Hepatocyte (in vitro differentiated cells): ENCODE data around the gene SLC39A1. TPM values are rescaled to one million over a fixed set of nuclear protein-coding genes. Genes with fewer than 3 reads are reported as not detected.

ENCODE experiments used
- DNase-seq: peaks from one replicate; pipeline ENCODE4 v3.0.0-alpha.2; 2016; ENCODE audit warnings: low spot score
- H2AFZ ChIP-seq: fragments of 200-600 bp; sonication (generic); 2 replicates; pipeline ENCODE4 v1.6.0; 2016; ENCODE audit warnings: antibody characterized with exemption, mild to moderate bottlenecking
- H3K27ac ChIP-seq: fragments of 200-600 bp; sonication (generic); 2 replicates; pipeline ENCODE4 v1.5.1; 2016; ENCODE audit warnings: mild to moderate bottlenecking
- H3K27me3 ChIP-seq: fragments of 200-600 bp; sonication (generic); 2 replicates; pipeline ENCODE4 v1.6.1; 2016
- H3K36me3 ChIP-seq: fragments of 200-600 bp; sonication (generic); replicated peaks from 2 replicates; pipeline ENCODE4 v1.5.1; 2016; ENCODE audit warnings: low read depth; ENCODE audit not compliant: insufficient read depth
- H3K4me1 ChIP-seq: fragments of 200-600 bp; sonication (generic); 2 replicates; pipeline ENCODE4 v1.5.1; 2016; ENCODE audit warnings: mild to moderate bottlenecking, moderate library complexity; ENCODE audit not compliant: insufficient read depth
- H3K4me2 ChIP-seq: fragments of 200-600 bp; sonication (generic); 2 replicates; pipeline ENCODE4 v1.6.0; 2016
- H3K4me3 ChIP-seq: fragments of 200-600 bp; sonication (generic); 2 replicates; pipeline ENCODE4 v1.5.1; 2016; ENCODE audit warnings: mild to moderate bottlenecking
- H3K79me2 ChIP-seq: fragments of 200-600 bp; sonication (generic); 2 replicates; pipeline ENCODE4 v1.6.0; 2017; ENCODE audit warnings: mild to moderate bottlenecking
- H3K9me2 ChIP-seq: fragments of 200-600 bp; sonication (generic); replicated peaks from 2 replicates; pipeline ENCODE4 v1.6.0; 2017; ENCODE audit warnings: mild to moderate bottlenecking; ENCODE audit not compliant: insufficient read depth
- H3K9me3 ChIP-seq: fragments of 200-600 bp; sonication (generic); 2 replicates; pipeline ENCODE4 v1.5.1; 2016; ENCODE audit warnings: low read depth, mild to moderate bottlenecking
- H4K20me1 ChIP-seq: fragments of 200-600 bp; sonication (generic); 2 replicates; pipeline ENCODE4 v1.6.0; 2016; ENCODE audit warnings: mild to moderate bottlenecking; ENCODE audit not compliant: insufficient read depth, poor library complexity, severe bottlenecking
- CTCF ChIP-seq: fragments of 200-600 bp; sonication (generic); IDR thresholded peaks from 2 replicates; pipeline ENCODE4 v1.5.1; 2016; ENCODE audit warnings: antibody characterized with exemption, mild to moderate bottlenecking; ENCODE audit not compliant: poor library complexity
- EZH2 ChIP-seq: fragments of 200-600 bp; sonication (generic); IDR thresholded peaks from 2 replicates; pipeline ENCODE4 v1.6.1; 2016; ENCODE audit warnings: antibody characterized with exemption, mild to moderate bottlenecking, borderline replicate concordance
- EZH2phosphoT487 ChIP-seq: fragments of 200-600 bp; sonication (generic); IDR thresholded peaks from one replicate; pipeline ENCODE4 v1.6.1; 2018; ENCODE audit warnings: antibody characterized with exemption, mild to moderate bottlenecking, low read depth, moderate library complexity; ENCODE audit not compliant: unreplicated experiment, severe bottlenecking
- WGBS: methylation state at CpG from one replicate; pipeline ENCODE4 v1.1.6; 2016; ENCODE audit warnings: low lambda C conversion rate; ENCODE audit errors: missing lambda C conversion rate; 5-methylcytosine and 5-hydroxymethylcytosine counted together
- polyA plus RNA-seq: library from polyadenylated mRNA; unstranded; fragments of >200 nt; fragmentation: Nextera tagmentation; extraction: Ambion mirVana; gene quantifications from 2 replicates; pipeline ENCODE4 v1.2.1, GENCODE V29; 2016
- total RNA-seq: library from RNA; depleted of rRNA; stranded (reverse); fragments of >200 nt; gene quantifications from 2 replicates; pipeline ENCODE4 v1.2.3, GENCODE V29; 2014

SLC39A1 gene
- total and polyA plus RNA-seq, 2 experiments from 2014 or later, result 158 to 163 TPM

DNA sequence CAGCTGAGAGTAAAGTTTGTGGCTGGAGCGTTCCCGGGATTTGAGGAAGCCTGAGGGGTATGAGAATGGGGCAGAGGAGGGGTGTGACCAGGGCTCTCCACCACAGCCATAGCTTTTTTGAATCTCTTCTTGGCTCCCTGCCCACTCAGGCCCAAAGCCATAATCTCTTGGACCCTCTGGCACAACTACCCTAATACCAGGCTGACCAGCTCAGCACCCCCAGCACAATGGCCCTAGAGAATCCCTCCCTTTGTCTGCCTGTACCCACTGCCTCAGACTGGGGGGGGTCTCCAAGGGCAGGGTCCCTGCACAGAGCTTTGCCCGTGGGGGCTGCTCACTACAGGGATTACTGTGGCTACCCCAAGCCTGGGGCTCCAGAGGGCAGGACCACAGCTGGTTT, 24.3 kb downstream of the SLC39A1 start:
- Histone ChIP-seq H3K79me2 (peaks cover 8% of the 10 kb centered on the region), H3K36me3 (no peaks in the 10 kb centered on the region), H3K27ac (no peak overlapping the region), H2AFZ (no peak overlapping the region), H3K27me3 (no peaks in the 10 kb centered on the region), H3K9me2 (no peaks in the 10 kb centered on the region), H4K20me1 (no peaks in the 10 kb centered on the region), H3K4me3 (no peak overlapping the region), H3K4me2 (no peak overlapping the region), H3K4me1 (no peaks in the 10 kb centered on the region), H3K9me3 (no peaks in the 10 kb centered on the region)
- TF ChIP-seq EZH2 (no peak), CTCF (no peak)
- DNase-seq, result no peak
- 97% methylated on average over 3 of the region's 3 CpGs for WGBS

DNA sequence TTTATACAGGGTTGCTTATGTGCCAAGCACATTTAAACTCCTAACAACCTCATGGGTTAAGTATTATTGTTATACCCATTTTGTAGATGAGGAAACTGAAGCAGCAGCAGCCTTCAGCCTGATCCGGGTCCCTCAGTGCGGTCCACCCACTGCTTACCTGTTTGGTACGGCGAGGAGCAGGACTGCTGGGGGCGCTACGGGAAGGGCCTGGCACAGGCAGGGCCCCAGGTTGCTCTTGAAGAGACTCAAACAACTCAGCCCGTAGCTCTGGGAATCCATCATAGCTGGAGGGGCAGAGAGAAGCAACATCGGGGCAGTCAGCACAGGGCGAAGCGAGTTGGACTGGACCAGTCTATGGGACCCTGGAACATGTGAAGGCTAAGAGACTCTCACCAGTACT, 26.0 kb downstream of the SLC39A1 start:
- no peaks in the 10 kb centered on the region for H4K20me1 ChIP-seq
- DNase-seq, result no peak
- no peak overlapping the region for H3K4me2 ChIP-seq
- no peaks in the 10 kb centered on the region for H3K36me3 ChIP-seq
- H3K9me2 ChIP-seq, result no peaks in the 10 kb centered on the region
- no peak overlapping the region for H3K27ac ChIP-seq
- no peak overlapping the region for H2AFZ ChIP-seq
- H3K4me3 ChIP-seq, result no peak overlapping the region
- H3K79me2 ChIP-seq, result no peaks in the 10 kb centered on the region
- H3K27me3 ChIP-seq, result no peaks in the 10 kb centered on the region
- H3K4me1 ChIP-seq, result no peaks in the 10 kb centered on the region
- WGBS, result 98% methylated on average over 10 of the region's 10 CpGs
- H3K9me3 ChIP-seq, result no peaks in the 10 kb centered on the region
- no peak for TF ChIP-seq EZH2
- TF ChIP-seq CTCF, result no peak
- TF ChIP-seq EZH2phosphoT487, result no peak

GRCh38 chr1:153936011-153936802, 27.1 kb downstream of the SLC39A1 start:
- no peaks in the 10 kb centered on the region for H3K4me1 ChIP-seq
- H3K4me2 ChIP-seq, result no peak overlapping the region
- no peaks in the 10 kb centered on the region for H3K9me2 ChIP-seq
- H3K36me3 ChIP-seq, result no peaks in the 10 kb centered on the region
- DNase-seq, result no peak
- no peaks in the 10 kb centered on the region for H3K27me3 ChIP-seq
- no peak overlapping the region for H3K27ac ChIP-seq
- WGBS, result 98% methylated on average over 12 of the region's 12 CpGs
- no peaks in the 10 kb centered on the region for H4K20me1 ChIP-seq
- H3K4me3 ChIP-seq, result no peak overlapping the region
- H2AFZ ChIP-seq, result no peak overlapping the region
- TF ChIP-seq CTCF (no peak), EZH2 (no peak), EZH2phosphoT487 (no peak)
- H3K9me3 ChIP-seq, result no peaks in the 10 kb centered on the region
- H3K79me2 ChIP-seq, result no peaks in the 10 kb centered on the region
